DLD1 (cell line): ENCODE measurements around the gene ARL8A.
"Not testable (repeated sequence)": the region's sequence is repeated elsewhere in the genome, so short reads cannot be mapped to it uniquely, and the experiment has no call there.

Experiments used
- in situ Hi-C: cut with HindIII; loops from 2 replicates; pipeline ENCODE4 v1.10.0; 2017; ENCODE audit warnings: low sequenced_read_pairs

The ARL8A gene

GRCh38 chr1:202121006-202121405 is 23.5 kb downstream of the ARL8A start:
- in situ Hi-C loops = no loop called here

- in situ Hi-C loops = no loop called here
These were observed 26.6 kb downstream of the ARL8A start for GRCh38 chr1:202117898-202118371.

- in situ Hi-C loops = no loop called here
These were observed 28.2 kb downstream of the ARL8A start for GRCh38 chr1:202116287-202116686.

GRCh38 chr1:202113690-202114300 is 30.7 kb downstream of the ARL8A start:
- in situ Hi-C loops = no loop called here

- in situ Hi-C loops = no loop called here
These were observed 31.5 kb downstream of the ARL8A start for GRCh38 chr1:202112859-202113689.

- in situ Hi-C loops = not testable (repeated sequence)
These were observed 32.9 kb downstream of the ARL8A start for GRCh38 chr1:202111589-202111988.

- in situ Hi-C loops = no loop called here
These were observed 33.6 kb downstream of the ARL8A start for GRCh38 chr1:202110977-202111376.

GRCh38 chr1:202107801-202108731 is 36.5 kb downstream of the ARL8A start:
- in situ Hi-C loops = no loop called here

- in situ Hi-C loops = no loop called here
These were observed 37.2 kb downstream of the ARL8A start for GRCh38 chr1:202107321-202107761.

- in situ Hi-C loops = no loop called here
These were observed 37.9 kb downstream of the ARL8A start for GRCh38 chr1:202106340-202107254.

GRCh38 chr1:202105571-202106339 is 38.8 kb downstream of the ARL8A start:
- in situ Hi-C loops = no loop called here

GRCh38 chr1:202104073-202104472 is 40.5 kb downstream of the ARL8A start:
- in situ Hi-C loops = no loop called here

- in situ Hi-C loops = no loop called here
These were observed 43.4 kb downstream of the ARL8A start for GRCh38 chr1:202101184-202101583.

- in situ Hi-C loops = no loop called here
These were observed 50.7 kb downstream of the ARL8A start for GRCh38 chr1:202093858-202094257.

- in situ Hi-C loops = no loop called here
These were observed 53.5 kb downstream of the ARL8A start for GRCh38 chr1:202090994-202091393.

GRCh38 chr1:202088206-202088605 is 56.3 kb downstream of the ARL8A start:
- in situ Hi-C loops = no loop called here

- in situ Hi-C loops = no loop called here
These were observed 57.8 kb downstream of the ARL8A start for GRCh38 chr1:202086579-202087350.

- in situ Hi-C loops = no loop called here
These were observed 58.7 kb downstream of the ARL8A start for GRCh38 chr1:202085682-202086373.
